Memory B cell (primary cell): ENCODE data around the gene ACO2.
"Not testable (repeated sequence)": the region's sequence is repeated elsewhere in the genome, so short reads cannot be mapped to it uniquely, and the experiment has no call there.

Experiments
- ATAC-seq: fragments of 150-1000 bp; cut with Tn5 transposase; 2 replicates; pipeline ENCODE4 v1.10.0; 2021; ENCODE audit warnings: low read depth, mild to moderate bottlenecking, moderate library complexity
- DNase-seq, 2 donors: peaks; one replicate each; pipeline ENCODE4 v3.0.0; 2022; ENCODE audit warnings: low spot score in 2 of 2
- H3K27ac Mint-ChIP-seq: one replicate; pipeline ENCODE4 v1.8.0; 2022; ENCODE audit warnings: mild to moderate bottlenecking, moderate library complexity, mixed read lengths
- H3K27me3 Mint-ChIP-seq: one replicate; pipeline ENCODE4 v1.8.0; 2022; ENCODE audit warnings: mixed read lengths
- H3K36me3 Mint-ChIP-seq: one replicate; pipeline ENCODE4 v1.8.0; 2022; ENCODE audit warnings: mild to moderate bottlenecking, mixed read lengths
- H3K4me1 Mint-ChIP-seq: one replicate; pipeline ENCODE4 v1.8.0; 2022; ENCODE audit warnings: mixed read lengths
- H3K4me3 Mint-ChIP-seq: one replicate; pipeline ENCODE4 v1.8.0; 2022; ENCODE audit warnings: mild to moderate bottlenecking, moderate library complexity, mixed read lengths
- H3K9me3 Mint-ChIP-seq: one replicate; pipeline ENCODE4 v1.8.0; 2022; ENCODE audit warnings: mixed read lengths

The ACO2 gene

DNA sequence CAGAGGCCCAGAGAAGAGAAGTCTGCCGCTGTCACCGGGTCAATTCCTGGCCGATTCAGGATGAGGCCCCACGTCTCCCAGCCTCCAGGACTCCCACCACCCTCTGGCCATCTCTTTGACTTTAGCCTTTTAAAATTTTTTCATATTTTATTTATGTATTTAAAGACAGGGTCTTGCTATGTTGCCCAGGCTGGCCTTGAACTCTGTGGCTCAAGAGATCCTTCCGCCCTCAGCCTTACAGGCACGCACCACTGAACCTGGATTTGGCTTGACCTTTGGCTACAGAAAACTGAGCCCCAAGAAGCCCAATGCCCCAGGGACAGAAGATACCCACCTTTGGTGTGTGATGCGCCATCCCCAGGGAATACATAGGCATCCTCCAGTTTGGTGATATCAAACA, 71.4 kb downstream of the ACO2 start:
- H3K9me3 Mint-ChIP-seq: no peaks in the 10 kb centered on the region
- DNase-seq: no peak
- no peak for ATAC-seq
- H3K27me3 Mint-ChIP-seq: no peaks in the 10 kb centered on the region
- H3K4me1 Mint-ChIP-seq: peaks cover 30% of the 10 kb centered on the region
- no peak overlapping the region for H3K4me3 Mint-ChIP-seq
- peaks cover 3% of the 10 kb centered on the region for H3K36me3 Mint-ChIP-seq
- no peak overlapping the region for H3K27ac Mint-ChIP-seq

DNA sequence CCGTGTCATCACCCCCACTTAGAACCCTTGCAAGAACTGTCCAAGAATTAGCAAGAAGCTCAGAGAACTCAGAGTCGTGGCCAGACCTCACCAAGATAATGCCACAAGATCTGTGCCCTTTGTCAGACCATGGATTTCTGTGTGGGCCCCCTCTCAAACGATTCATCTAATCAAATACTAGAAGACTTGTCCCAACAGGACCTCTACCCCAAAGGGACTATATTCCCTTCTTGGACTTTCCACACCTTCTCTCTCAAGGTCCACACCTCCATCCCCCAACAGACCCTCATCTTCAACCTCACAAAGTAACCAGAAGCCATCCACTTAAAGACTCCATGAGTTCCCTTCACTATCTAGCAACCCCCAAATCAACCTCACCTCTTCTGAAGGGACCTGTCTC, 72.6 kb downstream of the ACO2 start:
- H3K27ac Mint-ChIP-seq: peak overlapping the region; percentile 86
- DNase-seq (no peak), ATAC-seq (no peak)

DNA sequence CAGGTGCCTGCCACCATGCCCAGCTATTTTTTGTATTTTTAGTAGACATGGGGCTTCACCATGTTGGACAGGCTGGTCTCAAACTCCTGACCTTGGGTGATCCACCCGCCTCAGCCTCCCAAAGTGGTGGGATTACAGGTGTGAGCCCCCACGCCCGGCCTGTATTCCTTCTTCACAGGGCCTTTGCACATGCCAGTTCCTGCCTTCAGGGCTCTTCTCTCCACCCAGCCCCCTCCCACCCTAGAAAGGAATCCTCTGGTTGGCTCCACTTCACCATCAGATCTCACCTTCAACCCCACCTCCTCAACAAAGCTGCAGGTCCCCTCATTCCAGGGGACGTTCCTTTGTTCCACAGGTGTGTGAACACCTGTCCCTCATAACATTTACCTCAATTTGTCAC, 73.3 kb downstream of the ACO2 start:
- no peak overlapping the region for H3K4me3 Mint-ChIP-seq

More for the DNA sequence above, 72.6 kb downstream of the ACO2 start:
- H3K27me3 Mint-ChIP-seq: no peaks in the 10 kb centered on the region
- H3K4me3 Mint-ChIP-seq: peak overlapping the region; percentile 4
- H3K36me3 Mint-ChIP-seq: peaks cover 3% of the 10 kb centered on the region
- H3K4me1 Mint-ChIP-seq: peaks cover 30% of the 10 kb centered on the region
- no peaks in the 10 kb centered on the region for H3K9me3 Mint-ChIP-seq

DNA sequence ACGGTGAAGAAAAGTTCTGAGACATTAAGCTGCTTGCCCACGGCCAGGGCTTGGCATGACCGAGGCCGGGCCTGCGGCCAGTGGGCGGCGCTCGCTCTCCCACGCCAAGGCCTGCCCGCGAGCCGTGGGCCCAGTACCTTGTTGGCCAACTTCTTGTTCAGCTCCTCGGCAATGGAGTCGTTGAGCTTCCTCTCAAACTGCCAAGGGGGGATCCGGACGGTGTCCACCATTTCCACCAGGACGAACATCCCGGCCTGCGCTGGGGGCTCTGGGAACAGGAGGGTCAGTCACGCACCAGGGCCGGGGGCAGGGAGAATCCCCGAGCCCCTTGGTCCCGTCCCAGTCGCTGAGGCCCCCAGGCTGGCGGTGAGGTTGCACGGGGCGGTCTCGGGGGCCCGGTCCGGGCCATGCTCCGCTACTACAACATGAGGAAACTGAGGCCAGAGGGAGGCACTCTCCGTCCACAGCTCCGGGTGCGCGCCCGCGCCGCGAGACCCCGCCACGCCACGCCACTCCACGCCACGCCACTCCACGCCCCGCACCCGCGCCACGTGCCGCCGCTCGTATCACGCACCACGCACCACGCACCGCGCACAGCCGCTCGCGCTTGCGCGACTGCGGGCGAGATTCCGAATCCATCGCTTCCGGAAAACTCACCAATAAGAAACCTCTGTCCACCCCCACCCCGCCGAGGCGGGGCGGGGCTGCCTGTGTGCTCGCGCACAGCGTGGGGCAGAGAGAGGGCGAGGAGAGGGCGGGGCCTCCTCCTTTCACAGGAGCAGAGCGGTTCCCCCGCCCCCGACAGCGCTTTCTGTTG, 75.1 kb downstream of the ACO2 start, which contains the start of gene POLR3H:
Gene POLR3H (minus strand): TSS at position 617 of the 817 bp plus-strand sequence. CDS start 369 bp downstream, at position 248.
- Mint-ChIP-seq H3K36me3 (peaks cover 3% of the 10 kb centered on the region), H3K27ac (peak within 1 kb of the TSS; percentile 85), H3K4me3 (peak within 1 kb of the TSS; percentile 92), H3K27me3 (no peaks in the 10 kb centered on the region), H3K9me3 (no peaks in the 10 kb centered on the region), H3K4me1 (peaks cover 30% of the 10 kb centered on the region)
- DNase-seq (peak; percentile 88 to 93), ATAC-seq (peak; percentile 95)

More for the DNA sequence above, 73.3 kb downstream of the ACO2 start:
- Mint-ChIP-seq H3K36me3 (peaks cover 3% of the 10 kb centered on the region), H3K4me1 (peaks cover 30% of the 10 kb centered on the region), H3K27ac (peak overlapping the region; percentile 86), H3K9me3 (no peaks in the 10 kb centered on the region), H3K27me3 (no peaks in the 10 kb centered on the region)
- ATAC-seq (no peak), DNase-seq (no peak)

DNA sequence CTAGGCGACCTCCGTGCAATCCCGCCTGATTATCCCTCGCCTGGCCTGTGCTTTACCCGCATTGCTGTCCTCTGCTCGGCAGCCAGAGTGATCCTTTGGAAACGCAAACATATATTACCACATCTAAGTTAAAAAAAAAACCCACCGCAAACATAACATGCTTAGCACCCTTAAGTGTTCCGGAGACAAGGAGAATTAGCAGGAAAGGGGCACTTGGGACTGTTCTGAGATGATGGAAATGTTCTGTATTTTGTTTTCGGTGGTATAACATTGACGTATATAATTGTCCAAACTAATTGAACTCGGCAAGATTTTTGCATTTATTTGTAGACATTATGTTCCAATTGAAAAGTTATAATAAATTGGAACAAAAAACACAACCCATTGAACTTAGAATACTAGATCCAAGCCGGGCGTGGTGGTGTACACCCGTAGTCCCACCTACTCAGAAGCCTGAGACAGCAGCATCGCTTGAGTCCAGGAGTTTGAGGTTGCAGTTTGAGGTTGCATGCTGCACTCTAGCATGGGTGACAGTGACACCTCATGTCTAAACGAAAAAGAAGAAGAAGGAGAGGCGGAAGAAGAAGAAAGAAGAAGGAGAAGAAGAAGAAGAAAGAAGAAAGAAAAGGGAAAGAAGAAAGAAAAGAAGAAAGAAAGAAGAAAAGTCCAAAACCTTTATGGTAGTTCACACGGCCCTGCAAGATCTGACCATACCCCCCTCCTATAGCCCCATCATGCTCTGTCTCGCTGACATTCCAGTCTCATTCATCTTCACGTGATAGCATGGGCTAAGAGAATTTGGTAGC, 76.0 kb downstream of the ACO2 start:
- DNase-seq (no peak), ATAC-seq (no peak)
- no peaks in the 10 kb centered on the region for H3K9me3 Mint-ChIP-seq
- H3K4me3 Mint-ChIP-seq: peak overlapping the region; percentile 92
- no peaks in the 10 kb centered on the region for H3K36me3 Mint-ChIP-seq
- H3K27me3 Mint-ChIP-seq: no peaks in the 10 kb centered on the region
- peak overlapping the region; percentile 85 for H3K27ac Mint-ChIP-seq
- peaks cover 30% of the 10 kb centered on the region for H3K4me1 Mint-ChIP-seq

DNA sequence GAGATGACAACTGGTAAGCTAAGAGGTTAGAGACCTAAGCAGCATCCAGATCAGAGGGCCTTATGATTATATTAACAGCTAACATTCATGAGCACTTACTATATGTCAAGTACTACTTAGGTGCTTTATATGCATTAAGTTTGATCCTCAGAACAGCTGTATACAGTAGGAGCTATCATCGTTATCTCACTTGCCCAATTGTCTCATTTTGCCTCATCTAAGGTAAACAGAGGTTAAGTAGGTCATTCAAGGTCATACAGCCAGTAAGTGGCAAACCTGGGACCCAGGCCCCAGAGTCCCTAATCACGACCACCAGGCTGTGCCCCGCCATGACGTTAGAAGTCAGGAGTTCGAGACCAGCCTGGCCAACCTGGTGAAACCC, 79.9 kb downstream of the ACO2 start:
- no peaks in the 10 kb centered on the region for H3K9me3 Mint-ChIP-seq
- no peak overlapping the region for H3K27ac Mint-ChIP-seq
- peaks cover 10% of the 10 kb centered on the region for H3K4me1 Mint-ChIP-seq
- no peaks in the 10 kb centered on the region for H3K27me3 Mint-ChIP-seq
- no peak for DNase-seq
- ATAC-seq: no peak
- H3K36me3 Mint-ChIP-seq: no peaks in the 10 kb centered on the region
- no peak overlapping the region for H3K4me3 Mint-ChIP-seq

DNA sequence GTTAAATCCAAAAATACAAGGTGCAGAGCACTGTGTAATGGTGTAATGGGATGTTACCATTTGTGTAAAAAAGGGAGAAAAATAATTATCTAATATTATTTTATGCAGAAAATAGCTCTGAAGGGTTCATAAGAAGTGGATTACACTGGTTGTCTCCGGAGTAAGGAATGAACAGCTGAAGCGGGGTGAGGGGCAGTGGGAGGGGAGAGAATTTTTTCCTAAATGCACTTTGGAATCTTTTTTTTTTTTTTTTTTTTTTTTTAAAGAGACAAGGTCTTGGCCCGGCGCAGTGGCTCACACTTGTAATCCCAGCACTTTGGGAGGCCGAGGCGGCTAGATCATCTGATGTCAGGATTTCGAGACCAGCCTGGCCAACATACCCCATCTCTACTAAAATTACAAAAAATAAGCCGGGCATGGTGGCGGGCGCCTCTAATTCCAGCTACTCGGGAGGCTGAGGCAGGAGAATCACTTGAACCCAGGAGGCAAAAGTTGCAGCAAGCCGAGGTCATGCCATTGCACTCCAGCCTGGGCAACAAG, 82.1 kb downstream of the ACO2 start:
- ATAC-seq (no peak), DNase-seq (no peak)
- Mint-ChIP-seq H3K27ac (no peak overlapping the region), H3K9me3 (no peaks in the 10 kb centered on the region), H3K4me3 (no peak overlapping the region), H3K36me3 (no peaks in the 10 kb centered on the region), H3K27me3 (no peaks in the 10 kb centered on the region), H3K4me1 (no peaks in the 10 kb centered on the region)

DNA sequence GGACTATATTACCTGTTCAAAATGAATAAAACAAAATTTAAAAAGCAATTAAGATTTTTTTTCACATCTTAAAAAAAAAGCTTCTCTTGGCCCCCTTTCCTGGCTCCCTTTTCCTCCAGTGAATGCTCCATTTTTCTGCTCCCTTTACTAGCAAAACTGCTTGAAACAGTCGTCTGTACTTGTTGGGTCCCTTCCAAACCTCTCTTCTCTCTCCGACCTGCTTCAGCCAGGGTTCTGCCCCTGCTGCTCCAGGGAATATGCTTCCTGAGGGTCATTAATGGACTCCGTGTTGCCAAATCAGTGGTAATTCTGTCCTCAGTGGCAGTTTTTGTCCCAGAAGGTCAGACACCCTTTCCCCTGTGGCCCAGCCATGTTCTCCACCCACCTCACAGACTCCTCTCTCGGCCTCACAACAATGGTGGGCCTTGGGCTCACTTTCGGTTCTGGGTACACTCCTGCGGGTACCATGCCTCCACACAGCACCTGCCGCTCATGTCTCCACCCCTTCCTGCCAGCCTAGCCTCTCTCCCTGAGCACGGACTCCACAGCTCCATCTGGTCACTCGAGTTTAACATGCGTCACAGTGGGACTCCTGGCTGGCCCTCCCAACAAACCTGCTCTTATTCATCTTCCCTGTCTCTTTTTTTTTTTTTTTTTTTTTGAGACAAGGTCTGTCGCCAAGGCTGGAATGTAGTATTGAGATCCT, 83.1 kb downstream of the ACO2 start:
- Mint-ChIP-seq H3K27me3 (peaks cover 4% of the 10 kb centered on the region), H3K36me3 (no peaks in the 10 kb centered on the region), H3K9me3 (no peaks in the 10 kb centered on the region), H3K4me1 (no peaks in the 10 kb centered on the region), H3K4me3 (no peak overlapping the region), H3K27ac (no peak overlapping the region)
- ATAC-seq (peak; percentile 34), DNase-seq (no peak)

DNA sequence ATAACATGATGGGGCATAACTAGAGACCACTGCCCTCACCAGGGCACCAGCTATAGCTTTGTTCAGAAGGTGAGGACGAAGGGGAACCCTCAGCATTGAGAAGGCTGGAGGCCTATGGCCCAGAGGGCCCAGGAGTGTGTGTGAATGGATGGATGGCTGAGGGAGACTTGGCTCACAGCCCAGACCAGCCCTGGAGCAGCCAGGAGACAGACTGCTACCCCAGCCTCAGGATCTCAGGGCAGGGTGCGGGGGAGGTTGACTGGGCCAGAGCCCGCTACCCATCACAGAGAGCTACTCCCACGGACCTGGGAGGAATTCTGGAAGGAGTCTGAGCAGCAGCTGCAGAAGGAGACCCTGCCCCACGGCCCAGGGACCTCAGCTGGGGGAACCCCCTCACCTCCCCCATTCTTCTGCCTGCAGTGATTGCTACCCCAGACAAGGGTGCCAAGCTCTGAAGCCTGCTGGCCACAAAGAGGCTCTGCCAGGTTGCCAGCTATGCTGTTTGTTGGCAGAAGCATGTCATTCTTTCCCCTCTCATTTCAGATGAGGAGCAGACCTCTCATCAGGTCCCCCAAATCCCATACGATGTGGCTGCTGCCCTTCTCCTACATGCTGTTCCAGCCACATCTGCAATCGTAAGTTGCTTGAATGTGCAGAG, 86.5 kb downstream of the ACO2 start:
- no peaks in the 10 kb centered on the region for H3K4me1 Mint-ChIP-seq
- no peak overlapping the region for H3K27ac Mint-ChIP-seq
- no peak overlapping the region for H3K4me3 Mint-ChIP-seq
- no peaks in the 10 kb centered on the region for H3K9me3 Mint-ChIP-seq
- ATAC-seq (no peak), DNase-seq (no peak)
- H3K27me3 Mint-ChIP-seq: peaks cover 8% of the 10 kb centered on the region
- no peaks in the 10 kb centered on the region for H3K36me3 Mint-ChIP-seq

DNA sequence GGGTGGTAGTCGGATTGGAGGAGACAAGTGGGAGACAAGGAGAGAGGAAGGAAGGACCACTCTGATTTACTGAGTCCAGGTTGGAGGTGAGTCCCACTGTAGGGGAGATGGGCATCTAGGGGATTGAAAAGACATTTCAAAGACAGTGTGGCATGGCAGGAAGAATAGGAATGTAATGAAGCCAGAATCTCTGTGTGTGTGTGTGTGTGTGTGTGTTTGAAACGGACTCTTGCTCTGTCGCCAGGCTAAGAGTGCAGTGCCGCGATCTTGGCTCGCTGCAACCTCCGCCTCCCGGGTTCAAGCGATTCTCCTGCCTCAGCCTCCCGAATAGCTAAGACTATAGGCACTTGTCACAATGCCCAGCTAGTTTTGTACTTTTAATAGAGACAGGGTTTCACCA, 87.6 kb downstream of the ACO2 start:
- ATAC-seq (no peak), DNase-seq (no peak)
- H3K27ac Mint-ChIP-seq: no peak overlapping the region
- H3K4me3 Mint-ChIP-seq: no peak overlapping the region
- peaks cover 16% of the 10 kb centered on the region for H3K27me3 Mint-ChIP-seq
- H3K4me1 Mint-ChIP-seq: no peaks in the 10 kb centered on the region
- H3K9me3 Mint-ChIP-seq: no peaks in the 10 kb centered on the region
- H3K36me3 Mint-ChIP-seq: no peaks in the 10 kb centered on the region

DNA sequence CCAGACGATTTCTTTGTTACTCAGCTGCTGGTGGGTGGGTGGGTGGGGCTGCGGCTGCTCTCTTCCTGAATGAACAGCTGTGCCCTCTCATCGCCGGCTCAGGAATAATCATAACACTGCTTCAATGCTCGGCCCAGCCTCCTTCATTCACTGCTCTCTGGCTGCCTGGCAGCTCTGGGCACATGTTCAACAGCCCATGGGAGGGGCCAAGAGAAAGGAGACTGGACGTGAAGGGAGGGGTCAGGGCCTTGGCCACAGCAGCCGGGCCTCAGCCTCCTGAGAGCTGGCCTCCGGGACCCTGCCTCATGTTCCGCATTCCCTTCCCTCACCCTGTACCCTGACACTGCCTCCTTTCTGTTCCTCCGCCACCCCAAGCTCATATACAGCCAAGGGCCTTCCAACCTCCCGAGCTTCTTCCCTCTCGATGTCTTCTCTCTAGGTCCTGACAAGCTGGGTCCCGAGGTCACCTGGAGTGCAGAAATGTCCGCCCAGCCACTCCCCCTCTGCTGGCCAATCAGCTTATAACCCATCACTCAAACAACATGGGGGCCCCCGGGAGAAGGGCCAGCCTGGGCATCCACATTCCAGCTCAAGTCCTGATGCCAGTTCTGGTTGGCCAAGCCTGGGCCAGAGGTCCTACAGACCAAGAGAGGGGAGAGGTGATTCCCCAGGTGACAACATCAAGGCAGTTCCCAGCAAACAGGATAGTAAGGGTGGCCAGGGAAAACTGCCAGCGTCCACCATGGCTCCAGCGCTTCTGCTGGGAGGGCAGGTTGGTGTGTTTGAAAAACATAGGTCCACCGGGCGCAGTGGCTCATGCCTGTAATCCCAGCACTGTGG, 88.7 kb downstream of the ACO2 start:
- Mint-ChIP-seq H3K27me3 (peaks cover 20% of the 10 kb centered on the region), H3K4me3 (no peak overlapping the region), H3K9me3 (no peaks in the 10 kb centered on the region), H3K36me3 (no peaks in the 10 kb centered on the region), H3K27ac (no peak overlapping the region), H3K4me1 (no peaks in the 10 kb centered on the region)
- DNase-seq (no peak), ATAC-seq (no peak)

DNA sequence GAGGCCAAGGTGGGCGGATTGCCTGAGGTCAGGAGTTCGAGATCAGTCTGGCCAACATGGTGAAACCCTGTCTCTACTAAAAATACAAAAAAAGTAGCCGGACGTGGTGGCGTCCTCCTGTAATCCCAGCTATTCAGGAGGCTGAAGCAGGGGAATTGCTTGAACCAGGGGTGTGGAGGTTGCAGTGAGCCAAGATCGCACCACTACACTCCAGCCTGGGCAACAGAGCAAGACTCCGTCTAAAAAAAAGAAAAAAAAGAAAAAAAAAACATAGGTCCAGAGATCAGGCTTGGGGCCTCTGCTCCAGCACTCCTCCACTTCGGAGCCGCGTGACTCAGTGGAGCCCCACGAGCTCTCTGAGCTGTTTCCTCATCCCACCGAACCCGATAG, 89.3 kb downstream of the ACO2 start:
- not testable (repeated sequence) for DNase-seq, H3K27ac Mint-ChIP-seq, H3K4me1 Mint-ChIP-seq, H3K4me3 Mint-ChIP-seq, H3K36me3 Mint-ChIP-seq, ATAC-seq, H3K9me3 Mint-ChIP-seq
- H3K27me3 Mint-ChIP-seq: peaks cover 22% of the 10 kb centered on the region

DNA sequence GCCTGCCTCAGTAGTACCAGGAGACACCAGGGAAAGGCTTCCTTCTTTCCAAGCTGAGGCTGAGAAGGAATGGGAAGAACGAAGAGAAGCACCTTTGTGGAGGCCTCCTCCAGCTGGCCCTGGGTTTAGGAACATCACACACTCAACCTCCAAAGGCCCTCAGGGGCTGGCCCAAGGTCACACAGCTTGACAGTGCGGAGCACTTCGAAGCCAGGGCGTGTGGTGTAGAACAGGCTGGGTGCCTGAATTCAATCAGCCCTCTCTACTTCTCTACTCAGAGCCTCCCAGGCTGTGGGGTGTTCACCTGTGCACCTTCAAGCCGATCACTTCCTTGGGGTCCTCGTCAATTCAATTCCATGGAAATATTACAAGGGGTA, 91.2 kb downstream of the ACO2 start:
- Mint-ChIP-seq H3K4me3 (no peak overlapping the region), H3K9me3 (no peaks in the 10 kb centered on the region), H3K4me1 (no peaks in the 10 kb centered on the region), H3K36me3 (no peaks in the 10 kb centered on the region), H3K27me3 (peaks cover 23% of the 10 kb centered on the region), H3K27ac (no peak overlapping the region)
- ATAC-seq (no peak), DNase-seq (no peak)
